ENCODE results near the gene UBL7. TPM values are rescaled to one million over a fixed set of nuclear protein-coding genes. Genes with fewer than 3 reads are reported as not detected.

The UBL7 gene
- total and polyA plus RNA-seq, 2 donors (not counting 1 experiment from before 2014, with no cell fraction given): 44.4 to 73.9 TPM

- Mint-ChIP-seq H3K4me1 (peaks cover 34% of the 10 kb centered on the region), H3K9me3 (ENCODE audit: insufficient read depth) (no peaks in the 10 kb centered on the region), H3K4me3 (no peak overlapping the region), H3K27me3 (no peaks in the 10 kb centered on the region), H3K27ac (peak overlapping the region; percentile 17)
- no peaks in the 10 kb centered on the region for H3K9me3 ChIP-seq (ENCODE audit: control extremely low read depth in 1 of 3, control insufficient read depth in 2 of 3, insufficient read depth in 1 of 3, low read length in 2 of 3)
- intact Hi-C loops (cut with micrococcal nuclease): no loop called here
- H3K36me3 ChIP-seq (replicated peaks in 1 of 2; ENCODE audit: control extremely low read depth in 1 of 2, control insufficient read depth in 1 of 2, extremely low read depth in 1 of 2, insufficient read depth in 2 of 2, low read length in 1 of 2): peaks cover 3 to 87% of the 10 kb centered on the region in 2 experiments
- H2AFZ ChIP-seq (ENCODE audit: insufficient read depth, low read depth, low read length, poor library complexity, severe bottlenecking): no peak overlapping the region
- 91% methylated on average over 8 of the region's 9 CpGs for WGBS (ENCODE audit: insufficient coverage)
- no peak for DNase-seq
- H3K9ac ChIP-seq (ENCODE audit: low read length): no peak overlapping the region
- no peak overlapping the region for H3K27ac ChIP-seq (ENCODE audit: low read length in 2 of 2)
- POLR2A ChIA-PET: interaction anchor here (0.8 to 1.5 kb wide), 2 partner anchors 9 to 10 kb away, joined by 3 read pairs; no protein-coding TSS in a partner anchor
- no peak for ATAC-seq (ENCODE audit: low read depth)
- H3K4me1 ChIP-seq (ENCODE audit: control insufficient read depth in 2 of 2, insufficient read depth in 2 of 2, low read length in 2 of 2): peaks cover 3 to 33% of the 10 kb centered on the region in 2 donors
- no peak for TF ChIP-seq EZH2 (IDR thresholded peaks at IDR 0.05; ENCODE audit: borderline replicate concordance, insufficient read depth, low read depth, low read length, poor library complexity, severe bottlenecking)
- TF ChIP-seq CTCF (IDR thresholded peaks at IDR 0.05): no peak
- H3K79me2 ChIP-seq (ENCODE audit: control insufficient read depth, insufficient read depth, low read length): peaks cover 36% of the 10 kb centered on the region
- no peak overlapping the region for H3K4me2 ChIP-seq (replicated peaks; ENCODE audit: low read depth, low read length, poor library complexity, severe bottlenecking)
- H3K27me3 ChIP-seq (replicated peaks in 1 of 4; ENCODE audit: control extremely low read depth in 1 of 4, control insufficient read depth in 3 of 4, insufficient read depth in 4 of 4, low read length in 3 of 4): no peaks in the 10 kb centered on the region
- CTCF ChIA-PET: interaction anchor here (1.2 kb wide), 1 partner anchor 10 kb away, joined by 4 read pairs; no protein-coding TSS in a partner anchor
- peaks cover 50% of the 10 kb centered on the region for H4K20me1 ChIP-seq (ENCODE audit: control insufficient read depth, insufficient read depth, low read length, poor library complexity, severe bottlenecking)
- H3K4me3 ChIP-seq (ENCODE audit: control extremely low read depth in 1 of 5, extremely low read depth in 1 of 5, insufficient read depth in 1 of 5, low read depth in 2 of 5, low read length in 4 of 5): no peak overlapping the region
Measured at GRCh38 chr15:74413350-74414080, 47.4 kb downstream of the UBL7 start.

- DNase-seq (no peak), ATAC-seq (ENCODE audit: low read depth) (no peak)
- intact Hi-C loops (cut with micrococcal nuclease): no loop called here
- WGBS (ENCODE audit: insufficient coverage): 98% methylated on average over 5 of the region's 6 CpGs
- Mint-ChIP-seq H3K27me3 (no peaks in the 10 kb centered on the region), H3K9me3 (ENCODE audit: insufficient read depth) (no peaks in the 10 kb centered on the region), H3K27ac (peak overlapping the region; percentile 6), H3K4me1 (peaks cover 37% of the 10 kb centered on the region), H3K4me3 (no peak overlapping the region)
- no peak overlapping the region for H3K27ac ChIP-seq (ENCODE audit: low read length in 2 of 2)
- ChIA-PET POLR2A (interaction anchor here (1.5 kb wide), 1 partner anchor 10 kb away, joined by 3 read pairs; no protein-coding TSS in a partner anchor), CTCF (interaction anchor here (1.6 kb wide), 1 partner anchor 9 kb away, joined by 5 read pairs; no protein-coding TSS in a partner anchor)
- H3K27me3 ChIP-seq (replicated peaks in 1 of 4; ENCODE audit: control extremely low read depth in 1 of 4, control insufficient read depth in 3 of 4, insufficient read depth in 4 of 4, low read length in 3 of 4): no peaks in the 10 kb centered on the region
- no peak overlapping the region for H3K4me3 ChIP-seq (ENCODE audit: control extremely low read depth in 1 of 5, extremely low read depth in 1 of 5, insufficient read depth in 1 of 5, low read depth in 2 of 5, low read length in 4 of 5)
- no peak overlapping the region for H2AFZ ChIP-seq (ENCODE audit: insufficient read depth, low read depth, low read length, poor library complexity, severe bottlenecking)
- H3K9me3 ChIP-seq (ENCODE audit: control extremely low read depth in 1 of 3, control insufficient read depth in 2 of 3, insufficient read depth in 1 of 3, low read length in 2 of 3): no peaks in the 10 kb centered on the region
- peaks cover 3 to 26% of the 10 kb centered on the region in 2 donors for H3K4me1 ChIP-seq (ENCODE audit: control insufficient read depth in 2 of 2, insufficient read depth in 2 of 2, low read length in 2 of 2)
- no peak for TF ChIP-seq CTCF (IDR thresholded peaks at IDR 0.05)
- TF ChIP-seq EZH2 (IDR thresholded peaks at IDR 0.05; ENCODE audit: borderline replicate concordance, insufficient read depth, low read depth, low read length, poor library complexity, severe bottlenecking): no peak
- H3K4me2 ChIP-seq (replicated peaks; ENCODE audit: low read depth, low read length, poor library complexity, severe bottlenecking): no peak overlapping the region
- peaks cover 3 to 73% of the 10 kb centered on the region in 2 experiments for H3K36me3 ChIP-seq (replicated peaks in 1 of 2; ENCODE audit: control extremely low read depth in 1 of 2, control insufficient read depth in 1 of 2, extremely low read depth in 1 of 2, insufficient read depth in 2 of 2, low read length in 1 of 2)
- H4K20me1 ChIP-seq (ENCODE audit: control insufficient read depth, insufficient read depth, low read length, poor library complexity, severe bottlenecking): peaks cover 36% of the 10 kb centered on the region
- no peak overlapping the region for H3K9ac ChIP-seq (ENCODE audit: low read length)
- peaks cover 23% of the 10 kb centered on the region for H3K79me2 ChIP-seq (ENCODE audit: control insufficient read depth, insufficient read depth, low read length)
Measured at GRCh38 chr15:74412159-74412558, 48.8 kb downstream of the UBL7 start.

All from B cell (primary cell).